HG03354 (cell line): ENCODE data around the gene ARHGAP15.

Source experiments
- ATAC-seq: cut with Tn5 transposase; IDR thresholded peaks from one replicate; pipeline ENCODE4 v1.9.1; 2021; ENCODE audit warnings: mild to moderate bottlenecking; ENCODE audit not compliant: unreplicated experiment, poor library complexity, severe bottlenecking

Gene ARHGAP15

GRCh38 chr2:143426296-143426695 lies 297.1 kb downstream of the ARHGAP15 start:
- no peak for ATAC-seq

GRCh38 chr2:143428700-143429099 lies 299.5 kb downstream of the ARHGAP15 start:
- ATAC-seq, result no peak

DNA sequence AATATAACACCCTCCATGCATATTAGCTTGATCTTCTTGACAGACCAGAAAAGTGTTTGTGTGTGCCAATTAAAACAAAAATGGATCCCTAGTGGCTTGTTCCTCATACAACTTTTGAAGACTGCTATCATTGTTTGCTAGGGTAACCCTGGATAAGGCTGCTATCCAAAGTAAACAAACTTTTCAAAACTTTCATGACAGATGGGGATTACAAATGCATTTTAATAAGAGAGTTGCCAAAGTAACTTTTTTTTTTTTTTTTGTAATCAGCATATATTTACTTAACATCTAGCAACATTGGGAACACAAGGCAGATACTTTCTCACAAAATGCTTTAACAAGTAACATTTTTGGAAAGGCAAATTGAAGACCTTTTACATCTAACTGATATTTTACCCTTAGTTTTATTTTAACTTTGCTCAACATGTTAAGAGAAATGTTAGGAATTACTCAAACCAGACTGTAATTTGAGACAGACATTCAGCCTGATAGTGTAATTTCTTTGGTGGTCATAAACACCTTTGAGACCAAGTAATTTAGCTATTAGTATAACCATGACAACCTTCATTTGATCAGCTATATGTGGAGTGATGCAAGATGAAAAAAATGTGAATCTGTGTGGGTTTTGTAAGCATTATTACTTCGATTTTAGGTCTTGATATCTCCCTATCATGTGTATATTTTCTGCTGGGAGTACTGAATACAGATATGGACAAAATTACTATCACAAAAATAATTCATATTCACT lies 300.9 kb downstream of the ARHGAP15 start:
- no peak for ATAC-seq

DNA sequence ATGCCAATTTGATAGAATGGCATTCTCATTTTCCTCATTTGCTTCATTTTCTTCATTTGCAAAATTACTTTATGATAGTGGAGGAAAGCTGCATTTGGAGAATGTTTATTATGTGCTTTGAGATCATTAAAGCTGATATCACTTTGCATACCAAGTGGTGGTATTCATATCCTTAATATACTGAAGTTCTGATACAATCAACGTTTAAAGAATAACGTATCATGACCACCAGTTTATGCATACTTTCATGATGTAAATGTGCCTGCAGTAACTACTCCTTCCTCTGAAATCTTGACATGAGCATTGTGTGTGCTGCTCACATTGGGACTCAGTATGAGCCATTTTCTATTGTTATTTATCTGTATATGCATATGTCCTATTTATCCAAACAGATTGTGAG lies 302.1 kb downstream of the ARHGAP15 start:
- no peak for ATAC-seq

DNA sequence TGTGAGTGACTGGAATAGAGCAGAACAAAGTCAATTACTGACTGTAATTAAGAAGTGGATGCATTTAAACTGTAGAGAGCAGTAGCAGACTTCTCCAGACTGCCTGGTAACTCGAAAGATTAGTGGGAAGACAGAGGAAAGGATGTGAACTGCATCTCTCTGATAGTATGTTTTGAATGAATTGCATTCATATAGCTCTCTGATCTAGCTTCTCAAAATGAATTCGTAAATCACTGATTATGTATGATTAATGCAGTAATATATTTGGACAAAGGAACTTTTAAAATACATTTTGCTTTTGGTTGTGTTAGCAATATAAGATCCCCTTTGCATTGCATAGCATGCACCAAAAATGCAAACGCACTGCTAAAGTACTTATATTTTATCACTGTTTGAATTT lies 304.0 kb downstream of the ARHGAP15 start:
- no peak for ATAC-seq

GRCh38 chr2:143433840-143434239 lies 304.6 kb downstream of the ARHGAP15 start:
- no peak for ATAC-seq

DNA sequence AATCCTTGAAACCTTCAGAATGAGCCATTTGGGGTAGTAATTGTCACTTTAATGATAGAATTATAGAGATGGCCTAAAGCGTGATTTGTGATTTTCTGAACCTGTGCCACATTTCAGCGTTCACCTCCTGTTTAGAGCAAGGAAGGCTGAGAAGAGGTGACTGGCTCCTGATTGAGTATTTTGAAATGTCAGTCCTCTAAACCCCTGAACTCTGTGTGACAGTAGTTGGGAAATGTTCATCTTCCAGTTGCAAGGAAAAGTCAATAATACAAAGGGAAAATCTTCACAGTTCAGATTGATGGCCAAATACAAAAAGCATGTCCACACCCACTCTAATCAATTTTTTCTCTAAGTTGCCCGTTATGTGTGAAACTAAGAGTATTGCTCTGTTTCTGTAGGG lies 305.2 kb downstream of the ARHGAP15 start:
- ATAC-seq, result no peak

DNA sequence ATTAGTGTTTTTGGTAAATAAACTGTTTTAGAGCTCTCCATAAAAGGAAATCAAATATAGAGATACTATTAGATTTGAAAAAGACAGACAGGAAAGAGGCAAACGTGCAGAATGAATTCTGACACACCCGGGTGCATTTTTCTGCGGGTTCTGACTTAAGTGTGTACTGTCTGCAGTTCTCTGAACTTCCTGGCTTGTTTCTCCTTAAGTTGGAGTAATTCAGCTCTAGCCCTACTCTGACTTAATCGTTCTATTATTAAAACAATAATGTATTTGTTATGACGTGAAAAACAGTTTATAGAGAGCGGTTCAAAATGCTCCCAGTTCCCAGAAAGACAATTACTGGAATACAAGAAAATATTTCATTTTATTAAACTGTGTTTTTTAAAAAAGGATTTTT lies 305.9 kb downstream of the ARHGAP15 start:
- ATAC-seq, result no peak

- ATAC-seq, result no peak
Observed at GRCh38 chr2:143436951-143437350, 307.7 kb downstream of the ARHGAP15 start.

DNA sequence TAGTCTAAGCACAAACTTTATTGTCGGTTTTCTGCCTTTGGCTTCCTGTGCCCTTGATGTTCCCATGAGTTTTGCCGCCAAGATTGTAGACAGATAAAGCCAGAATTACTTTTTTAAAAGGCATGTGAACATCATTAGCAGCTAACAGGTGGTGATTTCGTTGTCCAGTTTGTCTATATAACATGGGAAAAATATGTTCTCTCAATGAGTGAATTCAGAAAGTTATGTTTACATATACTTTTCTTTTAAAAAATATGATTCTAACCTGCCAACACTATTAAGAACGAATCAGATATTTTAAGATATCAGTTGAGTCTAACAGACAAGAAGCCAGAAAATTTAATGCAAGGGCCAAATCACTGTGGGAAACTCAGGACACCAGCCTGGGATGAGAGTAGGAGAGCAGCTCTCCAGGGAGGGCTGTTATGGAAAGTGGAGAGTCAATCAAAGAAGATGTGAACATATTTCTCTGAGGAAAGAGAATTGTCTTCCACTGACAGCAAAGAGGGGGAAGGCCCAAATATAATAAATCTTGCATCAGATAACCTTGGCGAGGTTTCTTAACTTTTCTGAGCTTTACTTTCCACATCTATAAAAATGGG lies 311.3 kb downstream of the ARHGAP15 start:
- no peak for ATAC-seq

- no peak for ATAC-seq
Observed at GRCh38 chr2:143442193-143442592, 313.0 kb downstream of the ARHGAP15 start.

DNA sequence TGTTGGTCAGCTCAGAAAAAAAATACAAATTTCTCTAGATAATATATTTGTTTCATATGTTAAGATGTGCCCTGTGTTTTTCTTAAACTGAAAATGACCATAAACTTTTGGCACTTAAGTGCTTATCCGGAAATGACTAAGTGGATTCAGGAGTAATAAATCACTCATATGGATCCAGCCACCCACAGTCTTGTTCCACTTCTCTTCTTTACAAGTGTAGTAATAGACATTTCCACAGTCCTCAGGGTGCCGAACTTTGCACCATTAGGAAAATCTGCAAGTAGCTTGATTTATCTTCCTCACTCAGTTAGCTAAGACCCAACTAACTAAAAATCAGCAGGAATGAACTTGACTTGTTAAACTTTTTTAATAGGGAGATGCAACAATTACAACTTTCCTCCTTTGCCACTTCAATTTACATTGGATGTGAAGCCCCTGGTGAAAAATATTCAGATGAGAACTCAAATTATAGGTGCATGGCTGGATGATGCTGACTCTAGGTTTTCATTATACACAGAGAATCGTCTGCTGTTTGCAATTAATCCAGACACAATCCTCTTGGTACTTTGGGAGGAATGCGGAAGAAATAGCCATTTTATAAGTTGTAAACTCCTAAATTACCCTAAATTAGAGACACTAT lies 322.5 kb downstream of the ARHGAP15 start:
- ATAC-seq, result peak; percentile 88

- ATAC-seq, result peak; percentile 86
Observed at GRCh38 chr2:143452817-143453451, 323.7 kb downstream of the ARHGAP15 start.

DNA sequence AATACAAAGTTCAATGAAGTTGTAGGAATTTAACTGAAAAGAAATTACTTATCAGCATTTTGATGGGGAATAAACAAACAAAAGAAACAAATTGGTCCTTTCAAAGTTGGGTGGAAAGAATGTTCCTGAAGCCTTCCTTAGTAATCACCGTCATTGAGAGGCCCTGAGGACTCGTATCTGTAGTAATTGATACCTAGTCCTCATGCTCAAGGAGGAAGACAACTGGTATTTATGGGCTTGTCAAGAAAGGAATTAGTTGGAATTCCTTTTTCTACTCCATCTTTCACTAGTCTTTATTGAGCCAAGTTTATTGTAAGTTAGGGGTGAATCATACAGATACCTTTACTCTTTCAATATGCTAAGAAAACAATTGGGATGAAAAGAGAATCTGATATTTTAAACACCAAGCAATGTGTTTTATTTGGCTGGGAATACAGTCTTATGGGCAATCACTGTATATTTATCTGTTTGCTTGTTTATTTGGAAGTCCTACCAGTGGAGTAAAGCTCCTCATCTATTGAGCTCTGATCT lies 324.8 kb downstream of the ARHGAP15 start:
- ATAC-seq, result no peak

GRCh38 chr2:143455317-143455716 lies 326.1 kb downstream of the ARHGAP15 start:
- ATAC-seq, result no peak

GRCh38 chr2:143458258-143459190 lies 329.3 kb downstream of the ARHGAP15 start:
- no peak for ATAC-seq

- no peak for ATAC-seq
Observed at GRCh38 chr2:143460382-143460781, 331.2 kb downstream of the ARHGAP15 start.

DNA sequence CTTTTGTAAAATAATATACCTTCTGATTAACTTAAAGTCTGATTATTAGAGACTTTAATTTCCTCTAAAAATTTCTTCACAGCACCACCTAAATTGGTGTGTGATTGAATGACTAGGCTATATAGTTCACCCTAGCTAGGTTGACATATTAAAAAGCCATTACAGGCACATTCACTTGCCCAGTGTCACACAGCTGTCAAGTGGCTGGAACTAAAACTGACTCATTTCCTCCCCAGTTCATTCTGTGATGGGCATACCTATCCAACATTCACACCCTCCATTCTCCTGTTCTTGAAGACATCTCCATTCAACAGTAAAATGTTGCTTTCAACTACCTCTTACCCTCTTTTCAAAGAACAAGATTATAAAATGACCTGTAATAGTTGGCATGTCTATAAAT lies 334.5 kb downstream of the ARHGAP15 start:
- peak; percentile 74 for ATAC-seq

GRCh38 chr2:143466391-143466790 lies 337.2 kb downstream of the ARHGAP15 start:
- no peak for ATAC-seq
